H1 (cell line): ENCODE data around the gene NUDT19. TPM values are rescaled to one million over a fixed set of nuclear protein-coding genes. Genes with fewer than 3 reads are reported as not detected.

Experiments
- CTCF ChIA-PET: fragments of 300-600 bp; sonication (Branson Sonifier 250); formaldehyde crosslinking; loops from one replicate; lab custom pipeline; 2021; ENCODE audit not compliant: partially characterized antibody; lab: Charles Lee
- POLR2A ChIA-PET: fragments of 300-600 bp; sonication (Branson Sonifier 250); formaldehyde crosslinking; loops from one replicate; lab custom pipeline; 2021; ENCODE audit warnings: inconsistent platforms; ENCODE audit not compliant: partially characterized antibody; lab: Charles Lee
- DNase-seq, 2 experiments: peaks; one replicate each; pipeline versions ENCODE4 v3.0.0 to v3.0.0-alpha.2; 2010 to 2022; ENCODE audit warnings: low spot score in 2 of 2, low read depth in 1 of 2, mixed read lengths in 1 of 2
- FAIRE-seq: peaks from 2 replicates; lab custom pipeline; 2011; peaks lifted over from hg19 to GRCh38; lab: Jason Lieb, UNC
- H2AFZ ChIP-seq: 2 replicates; pipeline ENCODE4 v1.8.1; 2012; ENCODE audit warnings: low read length, inconsistent platforms
- H2AK5ac ChIP-seq: 2 replicates; pipeline ENCODE4 v1.6.1; 2013; ENCODE audit warnings: low read depth, low read length
- H2BK120ac ChIP-seq: replicated peaks from 2 replicates; pipeline ENCODE3; 2013; ENCODE audit warnings: low read depth, low read length, inconsistent platforms
- H2BK12ac ChIP-seq: 2 replicates; pipeline ENCODE4 v1.6.1; 2013; ENCODE audit warnings: low read depth, low read length
- H2BK15ac ChIP-seq: 2 replicates; pipeline ENCODE4 v1.6.1; 2013; ENCODE audit warnings: low read length
- H2BK20ac ChIP-seq: 2 replicates; pipeline ENCODE4 v1.6.1; 2013; ENCODE audit warnings: low read length
- H2BK5ac ChIP-seq: 2 replicates; pipeline ENCODE4 v1.6.1; 2013; ENCODE audit warnings: low read depth, low read length
- H3K14ac ChIP-seq: 2 replicates; pipeline ENCODE4 v1.6.1; 2013; ENCODE audit warnings: inconsistent platforms; ENCODE audit not compliant: insufficient read length
- H3K18ac ChIP-seq: 2 replicates; pipeline ENCODE4 v1.6.1; 2013; ENCODE audit warnings: low read length; ENCODE audit errors: extremely low read depth
- H3K23ac ChIP-seq: 2 replicates; pipeline ENCODE4 v1.6.1; 2013; ENCODE audit warnings: inconsistent platforms; ENCODE audit not compliant: insufficient read length
- H3K23me2 ChIP-seq: 2 replicates; pipeline ENCODE4 v1.6.1; 2013; ENCODE audit warnings: low read depth, low read length
- H3K27ac ChIP-seq: 2 replicates; pipeline ENCODE4 v1.6.1; 2011; ENCODE audit warnings: low read depth, low read length, inconsistent platforms
- H3K27me3 ChIP-seq, 4 experiments: replicated peaks in 1 of 4; 1 replicate in 1 of 4; 2 replicates in 3 of 4; pipeline versions ENCODE4 v1.6.1 to v1.8.1; 2011 to 2013; ENCODE audit warnings: low read length in 3 of 4, mild to moderate bottlenecking in 3 of 4, inconsistent platforms in 2 of 4, mixed read lengths in 2 of 4, moderate library complexity in 1 of 4; ENCODE audit not compliant: control insufficient read depth in 3 of 4, insufficient read depth in 3 of 4; ENCODE audit errors: extremely low read depth in 1 of 4
- H3K36me3 ChIP-seq, 4 experiments: 2 replicates each; pipeline versions ENCODE4 v1.6.1 to v1.8.1; 2011 to 2013; ENCODE audit warnings: mild to moderate bottlenecking in 4 of 4, low read length in 3 of 4, moderate library complexity in 2 of 4, control low read depth in 1 of 4, inconsistent platforms in 1 of 4; ENCODE audit not compliant: insufficient read depth in 4 of 4, control insufficient read depth in 2 of 4
- H3K4ac ChIP-seq: replicated peaks from 2 replicates; pipeline ENCODE3; 2013; ENCODE audit warnings: low read length, low read depth, mixed read lengths, inconsistent platforms; ENCODE audit not compliant: insufficient read length
- H3K4me1 ChIP-seq, 4 experiments: replicated peaks in 1 of 4; 1 replicate in 1 of 4; 2 replicates in 3 of 4; pipeline versions ENCODE4 v1.6.1 to v1.8.1; 2011 to 2013; ENCODE audit warnings: low read length in 3 of 4, inconsistent platforms in 2 of 4, mixed read lengths in 1 of 4; ENCODE audit not compliant: insufficient read depth in 4 of 4, control insufficient read depth in 3 of 4
- H3K4me2 ChIP-seq, 2 experiments: 2 replicates each; pipeline versions ENCODE4 v1.6.1 to v1.8.1; 2011 to 2013; ENCODE audit warnings: low read depth in 2 of 2, low read length in 2 of 2, control low read depth in 1 of 2, inconsistent platforms in 1 of 2, mild to moderate bottlenecking in 1 of 2; ENCODE audit not compliant: insufficient read depth in 1 of 2
- H3K4me3 ChIP-seq, 4 experiments: fragments of 200-600, 300-600 bp in 1 of 4; sonication (generic), shearing (Covaris generic), sonication (Bioruptor Twin) in 1 of 4; 2 replicates each; pipeline versions ENCODE4 v1.5.1 to v1.8.1; 2011 to 2016; ENCODE audit warnings: low read length in 4 of 4, low read depth in 3 of 4, control low read depth in 2 of 4, inconsistent platforms in 2 of 4, mild to moderate bottlenecking in 2 of 4, mixed read lengths in 1 of 4, moderate library complexity in 1 of 4; ENCODE audit not compliant: insufficient read depth in 2 of 4; ENCODE audit errors: extremely low read depth in 1 of 4
- H3K56ac ChIP-seq: replicated peaks from 2 replicates; pipeline ENCODE3; 2013; ENCODE audit warnings: low read depth, mild to moderate bottlenecking, mixed read lengths, low read length, inconsistent platforms; ENCODE audit not compliant: insufficient read length
- H3K79me1 ChIP-seq: 2 replicates; pipeline ENCODE4 v1.6.1; 2013; ENCODE audit warnings: low read depth, low read length, control low read depth
- H3K79me2 ChIP-seq, 2 experiments: 2 replicates each; pipeline versions ENCODE4 v1.6.1 to v1.8.1; 2012 to 2013; ENCODE audit warnings: low read length in 2 of 2, mild to moderate bottlenecking in 2 of 2, inconsistent platforms in 1 of 2; ENCODE audit not compliant: insufficient read depth in 2 of 2, control insufficient read depth in 1 of 2
- H3K9ac ChIP-seq, 4 experiments: replicated peaks in 1 of 4; 1 replicate in 1 of 4; 2 replicates in 3 of 4; pipeline versions ENCODE4 v1.6.1 to v1.8.1; 2011 to 2013; ENCODE audit warnings: low read depth in 3 of 4, low read length in 3 of 4, control low read depth in 2 of 4, mild to moderate bottlenecking in 2 of 4, moderate library complexity in 2 of 4, inconsistent platforms in 1 of 4; ENCODE audit errors: extremely low read depth in 1 of 4
- H3K9me3 ChIP-seq, 2 experiments: 2 replicates each; pipeline versions ENCODE4 v1.6.1 to v1.8.1; 2012 to 2013; ENCODE audit warnings: mild to moderate bottlenecking in 2 of 2, moderate library complexity in 2 of 2, control low read depth in 1 of 2, inconsistent platforms in 1 of 2, low read depth in 1 of 2, low read length in 1 of 2, mixed read lengths in 1 of 2; ENCODE audit not compliant: insufficient read depth in 2 of 2
- H4K20me1 ChIP-seq, 2 experiments: replicated peaks in 1 of 2; 2 replicates each; pipeline versions ENCODE3 to v1.8.1; 2011 to 2013; ENCODE audit warnings: inconsistent platforms in 2 of 2, low read length in 2 of 2, mild to moderate bottlenecking in 1 of 2; ENCODE audit not compliant: insufficient read depth in 2 of 2, control insufficient read depth in 1 of 2
- H4K5ac ChIP-seq: 2 replicates; pipeline ENCODE4 v1.6.1; 2013; ENCODE audit warnings: low read length, low read depth, mixed read lengths, inconsistent platforms; ENCODE audit not compliant: insufficient read length
- H4K8ac ChIP-seq: 2 replicates; pipeline ENCODE4 v1.8.0; 2013; ENCODE audit warnings: mild to moderate bottlenecking, moderate library complexity, low read length, inconsistent platforms; ENCODE audit not compliant: insufficient read depth; ENCODE audit errors: extremely low read depth
- H4K91ac ChIP-seq: replicated peaks from 2 replicates; pipeline ENCODE3; 2013; ENCODE audit warnings: low read length, mixed read lengths, inconsistent platforms; ENCODE audit not compliant: insufficient read length
- CHD1 ChIP-seq: IDR thresholded peaks from 2 replicates; pipeline ENCODE4 v1.6.1; 2012; ENCODE audit warnings: low read depth, low read length, improper control_type of control experiment
- EP300 ChIP-seq, 2 experiments: IDR thresholded peaks; 1 replicate in 1 of 2; 2 replicates in 1 of 2; pipeline ENCODE4 v1.6.1; 2011 to 2012; ENCODE audit warnings: low read depth in 2 of 2, low read length in 2 of 2, mild to moderate bottlenecking in 2 of 2, borderline replicate concordance in 1 of 2, inconsistent platforms in 1 of 2, moderate library complexity in 1 of 2
- KDM1A ChIP-seq: fragments of 200-600, 300-600 bp; sonication (generic); IDR thresholded peaks from 2 replicates; pipeline ENCODE4 v1.7.1; 2016; ENCODE audit warnings: mild to moderate bottlenecking, low read length, borderline replicate concordance
- KDM4A ChIP-seq: IDR thresholded peaks from one replicate; pipeline ENCODE4 v1.7.1; 2012; ENCODE audit warnings: low read depth, mild to moderate bottlenecking, moderate library complexity, low read length, inconsistent platforms; ENCODE audit not compliant: severe bottlenecking
- PHF8 ChIP-seq: fragments of 200-600 bp; sonication (generic); conservative IDR thresholded peaks from 2 replicates; pipeline ENCODE4 v1.7.1; 2012; ENCODE audit warnings: low read depth, mild to moderate bottlenecking, inconsistent platforms, low read length, moderate library complexity
- RBBP5 ChIP-seq: IDR thresholded peaks from 2 replicates; pipeline ENCODE4 v1.7.1; 2012; ENCODE audit warnings: low read depth, mild to moderate bottlenecking, inconsistent platforms, low read length, moderate library complexity, borderline replicate concordance
- SIN3A ChIP-seq, 2 experiments: IDR thresholded peaks in 1 of 2; conservative IDR thresholded peaks in 1 of 2; 2 replicates each; pipeline ENCODE4 v1.6.1; 2011 to 2012; ENCODE audit warnings: low read length in 2 of 2, improper control_type of control experiment in 1 of 2, low read depth in 1 of 2, mild to moderate bottlenecking in 1 of 2
- SP1 ChIP-seq: IDR thresholded peaks from 2 replicates; pipeline ENCODE4 v1.6.1; 2011; ENCODE audit warnings: low read depth, low read length
- SUZ12 ChIP-seq: fragments of 200-600 bp; sonication (generic); IDR thresholded peaks from 2 replicates; pipeline ENCODE4 v1.6.1; 2012; ENCODE audit warnings: mild to moderate bottlenecking, inconsistent platforms, low read length, moderate library complexity, mixed read lengths
- TAF1 ChIP-seq: IDR thresholded peaks from 2 replicates; pipeline ENCODE4 v1.6.1; 2011; ENCODE audit warnings: mild to moderate bottlenecking, low read depth, low read length
- TBP ChIP-seq: IDR thresholded peaks from 2 replicates; pipeline ENCODE4 v1.6.1; 2011; ENCODE audit warnings: low read depth, low read length, improper control_type of control experiment
- YY1 ChIP-seq: IDR thresholded peaks from 2 replicates; pipeline ENCODE4 v1.6.1; 2011; ENCODE audit warnings: low read depth, mild to moderate bottlenecking, low read length
- WGBS, 2 experiments: shearing (Covaris generic) in 1 of 2; methylation state at CpG; one replicate each; pipeline versions ENCODE4 v1.1.6 to v1.1.7; 2013 to 2015; ENCODE audit warnings: low lambda C conversion rate in 2 of 2, mixed read lengths in 2 of 2, inconsistent platforms in 1 of 2, low coverage in 1 of 2, missing lambda C conversion rate in 1 of 2; ENCODE audit not compliant: insufficient replicate concordance in 2 of 2, insufficient coverage in 1 of 2, insufficient read length in 1 of 2; ENCODE audit errors: extremely low coverage in 1 of 2, missing lambda C conversion rate in 1 of 2; 5-methylcytosine and 5-hydroxymethylcytosine counted together
- polyA plus RNA-seq, 7 experiments: library from polyadenylated mRNA; depleted of rRNA in 3 of 7; stranded (reverse) in 5 of 7; unstranded in 2 of 7; fragments of >200 nt in 5 of 7; fragments of 200-250 nt in 2 of 7; gene quantifications; 1 replicate in 5 of 7; 2 replicates in 1 of 7; 4 replicates in 1 of 7; pipeline versions ENCODE4 v1.2.1 to v1.2.3, GENCODE V29; 2011 to 2013; ENCODE audit warnings: missing spikeins in 2 of 7, mixed read lengths in 2 of 7
- total RNA-seq: library from RNA; stranded (reverse); fragmentation: NEBNext Ultra II Directional; extraction: Animal tissue kit (Norgen Biotek cat#: 25700); gene quantifications from 2 replicates; pipeline ENCODE4 v1.2.1, GENCODE V29; 2021
- TF ChIP-seq, protein P1 (sequence below): IDR thresholded peaks from 2 replicates; pipeline ENCODE4 v1.6.1; 2011; ENCODE audit warnings: low read length, improper control_type of control experiment

NUDT19 gene
- total and polyA plus RNA-seq, 2 of the 8 experiments (the other 6 are each of a cell fraction or from before 2014, with no cell fraction given), result 2.0 to 3.3 TPM

- Histone ChIP-seq H3K27me3 (no peaks in the 10 kb centered on the region), H2AK5ac (no peak overlapping the region), H4K20me1 (peaks cover 0 to 2% of the 10 kb centered on the region in 2 experiments), H3K4me3 (no peak overlapping the region), H3K36me3 (no peaks in the 10 kb centered on the region), H3K4ac (no peak overlapping the region), H4K5ac (no peak overlapping the region), H2BK20ac (no peak overlapping the region), H3K4me2 (no peak overlapping the region), H3K23ac (no peak overlapping the region), H3K27ac (no peak overlapping the region), H4K8ac (no peak overlapping the region), H3K14ac (no peak overlapping the region), H3K56ac (no peak overlapping the region), H2BK15ac (no peak overlapping the region), H2BK120ac (no peak overlapping the region), H3K9ac (no peak overlapping the region), H3K4me1 (no peaks in the 10 kb centered on the region; a peak in 1 of 7 replicates), H3K9me3 (0 out of 4 replicates have a peak, but pooled peaks cover 5 to 8% of the 10 kb centered on the region in 2 experiments), H3K79me1 (no peaks in the 10 kb centered on the region; the same call in 1 of the 2 replicates), H3K23me2 (no peaks in the 10 kb centered on the region), H2BK12ac (no peak overlapping the region), H4K91ac (no peak overlapping the region), H3K18ac (no peak overlapping the region), H2AFZ (no peak overlapping the region), H2BK5ac (no peak overlapping the region), H3K79me2 (no peaks in the 10 kb centered on the region)
- TF ChIP-seq YY1 (no peak), PHF8 (no peak), KDM1A (no peak), EP300 (IDR thresholded peaks at IDR 0.05; ENCODE audit: borderline replicate concordance in 1 of 2, low read depth in 2 of 2, low read length in 2 of 2) (no peak), TAF1 (no peak), SUZ12 (no peak), RBBP5 (no peak), KDM4A (no peak), SIN3A (conservative IDR thresholded peaks at IDR 0.05 in 1 of 2, IDR thresholded peaks at IDR 0.05 in 1 of 2; ENCODE audit: low read depth in 1 of 2, low read length in 2 of 2) (no peak), CHD1 (no peak), TBP (no peak), SP1 (no peak)
- TF ChIP-seq, protein P1, sequence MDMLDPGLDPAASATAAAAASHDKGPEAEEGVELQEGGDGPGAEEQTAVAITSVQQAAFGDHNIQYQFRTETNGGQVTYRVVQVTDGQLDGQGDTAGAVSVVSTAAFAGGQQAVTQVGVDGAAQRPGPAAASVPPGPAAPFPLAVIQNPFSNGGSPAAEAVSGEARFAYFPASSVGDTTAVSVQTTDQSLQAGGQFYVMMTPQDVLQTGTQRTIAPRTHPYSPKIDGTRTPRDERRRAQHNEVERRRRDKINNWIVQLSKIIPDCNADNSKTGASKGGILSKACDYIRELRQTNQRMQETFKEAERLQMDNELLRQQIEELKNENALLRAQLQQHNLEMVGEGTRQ, result no peak
- FAIRE-seq, result no peak
- 88% methylated on average over 5 of the region's 5 CpGs; no CpG with 5 or more reads in 1 of the 2 experiments for WGBS, 2 experiments
- no peak for DNase-seq
- ChIA-PET POLR2A (no interaction called here), CTCF (no interaction called here)
Measured at GRCh38 chr19:32702010-32702409, 10.4 kb downstream of the NUDT19 start.
